Cardiac fibroblast (primary cell): ENCODE data around the gene CECR2.

Source experiments
- DNase-seq, 2 donors: peaks; one replicate each; pipeline versions ENCODE4 v3.0.0 to v3.0.0-alpha.2; 2010; ENCODE audit warnings: low read depth in 2 of 2
- H3K4me3 ChIP-seq, 2 donors: replicated peaks in 1 of 2; 1 replicate in 1 of 2; 2 replicates in 1 of 2; pipeline ENCODE4 v1.5.1; 2011; ENCODE audit warnings: low read depth in 2 of 2, low read length in 2 of 2, mild to moderate bottlenecking in 2 of 2, moderate library complexity in 1 of 2
- CTCF ChIP-seq: IDR thresholded peaks from one replicate; pipeline ENCODE4 v1.5.1; 2011; ENCODE audit warnings: low read depth, mild to moderate bottlenecking, low read length, inconsistent platforms

The CECR2 gene

GRCh38 chr22:17548756-17549035 lies 179.4 kb downstream of the CECR2 start:
- H3K4me3 ChIP-seq = no peak overlapping the region
- no peak for TF ChIP-seq CTCF
- no peak for DNase-seq

- no peak for TF ChIP-seq CTCF
- no peak for DNase-seq
- H3K4me3 ChIP-seq = no peak overlapping the region
Measured at GRCh38 chr22:17549183-17549582, 179.9 kb downstream of the CECR2 start.

GRCh38 chr22:17549655-17550054 lies 180.4 kb downstream of the CECR2 start:
- TF ChIP-seq CTCF = no peak
- no peak overlapping the region for H3K4me3 ChIP-seq
- DNase-seq = no peak

- DNase-seq = peak in 1 of 2 donors; percentile 2
- TF ChIP-seq CTCF = no peak
- no peak overlapping the region for H3K4me3 ChIP-seq
Measured at GRCh38 chr22:17552737-17553136, 183.5 kb downstream of the CECR2 start.

- no peak for DNase-seq
- TF ChIP-seq CTCF = no peak
- H3K4me3 ChIP-seq = no peak overlapping the region
Measured at GRCh38 chr22:17554814-17555213, 185.6 kb downstream of the CECR2 start.

- no peak overlapping the region for H3K4me3 ChIP-seq
- no peak for TF ChIP-seq CTCF
- DNase-seq = no peak
Measured at GRCh38 chr22:17559188-17559587, 189.9 kb downstream of the CECR2 start.

- DNase-seq = peak; percentile 69 to 76
- TF ChIP-seq CTCF = peak; percentile 36
- no peak within 1 kb of the TSS for H3K4me3 ChIP-seq
Measured at GRCh38 chr22:17562906-17563870, 193.9 kb downstream of the CECR2 start, which contains the start of gene SLC25A18. TSS of gene SLC25A18 (plus strand) at chr22:17563498. CDS start at chr22:17579945, 16,447 bp downstream.
